Measurements from ENCODE around the gene WIPF3.

WIPF3 gene

GRCh38 chr7:29883462-29884398 lies 77.4 kb downstream of the WIPF3 start:
- TF ChIP-seq CTCF (IDR thresholded peaks at IDR 0.05; ENCODE audit: insufficient read depth, low read depth, low read length, missing control alignments): no peak
- H3K4me3 ChIP-seq (ENCODE audit: low read depth, low read length): no peak overlapping the region
- no peak for DNase-seq (ENCODE audit: low read depth)

- DNase-seq (ENCODE audit: low read depth): no peak
Observed at GRCh38 chr7:29884399-29885272, 78.3 kb downstream of the WIPF3 start.

GRCh38 chr7:29885626-29886025 lies 79.3 kb downstream of the WIPF3 start:
- DNase-seq (ENCODE audit: low read depth): no peak
- H3K4me3 ChIP-seq (ENCODE audit: low read depth, low read length): no peak overlapping the region

More at GRCh38 chr7:29884399-29885272, 78.3 kb downstream of the WIPF3 start:
- TF ChIP-seq CTCF (IDR thresholded peaks at IDR 0.05; ENCODE audit: insufficient read depth, low read depth, low read length, missing control alignments): no peak
- no peak overlapping the region for H3K4me3 ChIP-seq (ENCODE audit: low read depth, low read length)

GRCh38 chr7:29886827-29887226 lies 80.5 kb downstream of the WIPF3 start:
- no peak for TF ChIP-seq CTCF (IDR thresholded peaks at IDR 0.05; ENCODE audit: insufficient read depth, low read depth, low read length, missing control alignments)
- no peak for DNase-seq (ENCODE audit: low read depth)

More at GRCh38 chr7:29885626-29886025, 79.3 kb downstream of the WIPF3 start:
- TF ChIP-seq CTCF (IDR thresholded peaks at IDR 0.05; ENCODE audit: insufficient read depth, low read depth, low read length, missing control alignments): no peak

GRCh38 chr7:29888006-29888405 lies 81.7 kb downstream of the WIPF3 start:
- no peak for TF ChIP-seq CTCF (IDR thresholded peaks at IDR 0.05; ENCODE audit: insufficient read depth, low read depth, low read length, missing control alignments)
- DNase-seq (ENCODE audit: low read depth): no peak
- H3K4me3 ChIP-seq (ENCODE audit: low read depth, low read length): no peak overlapping the region

More at GRCh38 chr7:29886827-29887226, 80.5 kb downstream of the WIPF3 start:
- no peak overlapping the region for H3K4me3 ChIP-seq (ENCODE audit: low read depth, low read length)

- H3K4me3 ChIP-seq (ENCODE audit: low read depth, low read length): no peak overlapping the region
- TF ChIP-seq CTCF (IDR thresholded peaks at IDR 0.05; ENCODE audit: insufficient read depth, low read depth, low read length, missing control alignments): no peak
- DNase-seq (ENCODE audit: low read depth): no peak
Observed at GRCh38 chr7:29889288-29889687, 83.0 kb downstream of the WIPF3 start.
